Activated naive CD8-positive, alpha-beta T cell treated with anti-CD3 and anti-CD28 coated beads, Interleukin-2, amount 50 U/mL, for 16 hours (primary cell): ENCODE measurements around the gene TBC1D23.
"Not testable (repeated sequence)": the region's sequence is repeated elsewhere in the genome, so short reads cannot be mapped to it uniquely, and the experiment has no call there.

Experiments used
- DNase-seq: peaks from one replicate; pipeline ENCODE4 v3.0.0-alpha.2; 2020; ENCODE audit warnings: low read depth, low spot score

TBC1D23 gene

GRCh38 chr3:100256731-100257151, 4.1 kb upstream of the TBC1D23 start:
- DNase-seq, result no peak

GRCh38 chr3:100257586-100257985, 3.2 kb upstream of the TBC1D23 start:
- DNase-seq, result no peak

- DNase-seq, result no peak
Observed at GRCh38 chr3:100260081-100260684, 609 bp upstream of the TBC1D23 start.

DNA sequence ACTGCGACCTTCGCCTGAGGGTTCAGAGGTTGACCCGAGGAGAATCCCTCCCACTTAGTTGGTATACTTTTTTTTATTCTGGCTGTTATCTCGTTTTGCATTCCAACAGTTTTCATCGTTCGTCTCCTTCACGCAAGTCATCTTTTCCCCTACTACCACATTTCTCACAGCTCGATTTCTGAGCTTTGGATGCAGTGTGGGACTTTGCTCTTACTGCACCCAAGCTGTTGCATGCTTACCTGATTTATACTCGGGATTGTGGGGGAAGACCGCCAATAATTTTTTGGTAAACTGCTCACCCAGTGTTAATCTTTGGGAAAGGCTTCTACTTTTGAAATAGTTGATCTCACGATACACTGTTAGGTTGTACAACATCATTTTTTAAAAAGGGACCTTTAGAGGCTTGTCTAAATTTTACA, 702 bp downstream of the TBC1D23 start:
- no peak for DNase-seq

DNA sequence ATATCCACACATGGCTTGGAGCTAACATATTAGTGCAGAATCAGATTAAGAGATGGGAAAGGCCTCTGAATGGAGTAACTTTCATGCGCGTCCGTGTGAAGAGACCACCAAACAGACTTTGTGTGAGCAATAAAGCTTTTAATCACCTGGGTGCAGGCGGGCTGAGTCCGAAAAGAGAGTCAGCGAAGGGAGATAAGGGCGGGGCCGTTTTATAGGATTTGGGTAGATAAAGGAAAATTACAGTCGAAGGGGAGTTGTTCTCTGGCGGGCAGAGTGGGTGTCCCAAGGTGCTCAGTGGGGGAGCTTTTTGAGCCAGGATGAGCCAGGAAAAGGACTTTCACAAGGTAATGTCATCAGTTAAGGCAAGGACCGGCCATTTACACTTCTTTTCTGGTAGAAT, 2.1 kb downstream of the TBC1D23 start:
- not testable (repeated sequence) for DNase-seq

GRCh38 chr3:100263583-100263982, 2.8 kb downstream of the TBC1D23 start:
- no peak for DNase-seq

DNA sequence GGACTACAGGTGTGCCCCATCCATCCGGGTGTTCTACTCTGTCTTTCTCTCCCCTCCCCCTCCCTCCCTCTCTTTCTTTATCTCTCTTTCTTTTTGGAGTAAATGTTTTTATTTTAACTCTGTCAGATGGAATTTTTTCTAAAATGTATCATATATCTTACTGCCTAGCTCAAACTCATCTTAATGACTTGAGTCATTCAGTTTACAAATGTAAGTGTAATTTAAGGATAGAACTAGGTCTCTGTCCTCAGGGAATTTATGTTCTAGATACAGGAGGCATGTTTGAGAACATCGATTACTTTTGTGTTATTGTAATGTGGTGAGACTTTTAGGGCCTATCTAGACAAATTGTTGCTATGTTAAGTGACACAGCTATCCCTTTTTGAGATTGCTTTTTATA, 3.5 kb downstream of the TBC1D23 start:
- no peak for DNase-seq

GRCh38 chr3:100265016-100265415, 4.2 kb downstream of the TBC1D23 start:
- no peak for DNase-seq

- DNase-seq, result no peak
Observed at GRCh38 chr3:100266531-100266930, 5.7 kb downstream of the TBC1D23 start.

- no peak for DNase-seq
Observed at GRCh38 chr3:100268156-100268555, 7.4 kb downstream of the TBC1D23 start.

DNA sequence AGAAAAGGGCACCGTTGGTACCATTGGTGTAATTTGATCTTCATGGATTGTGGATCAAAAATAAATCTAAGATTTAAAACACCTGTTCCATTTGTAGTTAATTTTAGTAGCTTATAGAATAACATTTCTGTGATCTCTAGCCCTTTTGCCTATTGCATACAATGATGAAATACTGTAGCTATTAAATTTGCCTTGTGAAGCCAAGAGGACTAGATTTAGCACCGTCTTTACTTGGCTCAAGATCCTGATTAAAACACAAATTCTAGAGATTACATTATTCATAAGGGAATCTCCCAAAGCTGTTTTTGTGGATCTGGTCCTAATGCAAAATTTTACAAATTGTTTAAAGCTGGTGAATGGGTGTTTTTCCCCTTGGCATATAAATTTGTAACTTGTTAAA, 8.2 kb downstream of the TBC1D23 start:
- no peak for DNase-seq

GRCh38 chr3:100269410-100270214, 8.8 kb downstream of the TBC1D23 start:
- DNase-seq, result no peak

DNA sequence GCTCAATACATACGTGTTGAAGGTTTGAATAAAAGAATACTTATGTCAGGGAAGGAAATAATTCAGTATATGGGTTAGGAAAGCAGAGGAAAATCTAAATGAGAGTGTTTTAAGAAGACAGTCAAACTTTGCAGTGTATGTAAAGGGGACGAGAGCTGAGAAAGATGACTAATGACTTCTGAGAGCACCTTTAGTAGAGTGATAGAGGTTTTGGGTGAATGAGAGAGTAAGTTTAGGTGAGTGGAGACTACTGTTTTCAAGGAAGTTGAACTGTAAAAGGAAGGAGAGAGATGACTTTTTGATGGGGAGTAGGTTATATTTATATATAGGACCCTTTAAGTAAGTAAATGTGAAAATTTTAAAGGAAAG, 9.4 kb downstream of the TBC1D23 start:
- DNase-seq, result no peak

- DNase-seq, result no peak
Observed at GRCh38 chr3:100271522-100271921, 10.7 kb downstream of the TBC1D23 start.

DNA sequence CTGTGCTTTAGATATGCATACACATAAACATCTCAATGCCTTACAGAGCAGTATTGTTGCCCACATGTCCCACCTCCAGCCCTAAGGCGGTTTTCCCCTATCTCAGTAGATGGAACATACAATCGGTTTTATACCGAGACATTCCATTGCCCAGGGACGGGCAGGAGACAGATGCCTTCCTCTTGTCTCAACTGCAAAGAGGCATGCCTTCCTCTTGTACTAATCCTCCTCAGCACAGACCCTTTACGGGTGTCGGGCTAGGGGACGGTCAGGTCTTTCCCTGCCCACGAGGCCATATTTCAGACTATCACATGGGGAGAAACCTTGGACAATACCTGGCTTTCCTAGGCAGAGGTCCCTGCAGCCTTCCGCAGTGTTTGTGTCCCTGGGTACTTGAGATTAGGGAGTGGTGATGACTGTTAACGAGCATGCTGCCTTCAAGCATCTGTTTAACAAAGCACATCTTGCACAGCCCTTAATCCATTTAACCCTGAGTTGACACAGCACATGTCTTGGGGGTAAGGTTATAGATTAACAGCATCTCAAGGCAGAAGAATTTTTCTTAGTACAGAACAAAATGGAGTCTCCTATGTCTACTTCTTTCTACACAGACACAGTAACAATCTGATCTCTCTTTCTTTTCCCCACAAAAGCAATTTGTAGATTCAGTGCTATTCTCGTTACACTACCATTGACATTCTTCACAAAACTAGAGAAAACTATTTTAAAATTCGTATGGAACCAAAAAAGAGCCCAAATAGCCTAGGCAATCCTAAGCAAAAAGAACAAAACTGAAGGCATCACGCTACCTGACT, 12.2 kb downstream of the TBC1D23 start:
- DNase-seq, result not testable (repeated sequence)

DNA sequence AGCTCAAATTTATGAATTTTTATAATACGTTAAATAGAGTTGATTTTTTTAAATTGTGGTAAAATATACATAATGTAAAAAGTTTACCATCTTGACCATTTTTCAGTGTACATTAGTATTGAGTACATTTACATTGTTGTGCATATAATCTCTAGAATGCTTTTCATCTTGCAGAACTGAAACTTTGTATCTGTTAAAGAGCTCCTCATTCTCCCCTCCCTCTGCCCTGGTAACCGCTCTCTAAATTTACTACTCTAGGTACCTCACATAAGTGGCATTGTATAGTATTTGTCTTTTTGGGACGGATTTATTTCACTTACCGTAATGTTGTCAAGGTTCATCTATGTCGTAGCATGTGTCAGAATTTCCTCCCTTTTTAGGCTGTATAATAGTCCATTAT, 13.6 kb downstream of the TBC1D23 start:
- no peak for DNase-seq

DNA sequence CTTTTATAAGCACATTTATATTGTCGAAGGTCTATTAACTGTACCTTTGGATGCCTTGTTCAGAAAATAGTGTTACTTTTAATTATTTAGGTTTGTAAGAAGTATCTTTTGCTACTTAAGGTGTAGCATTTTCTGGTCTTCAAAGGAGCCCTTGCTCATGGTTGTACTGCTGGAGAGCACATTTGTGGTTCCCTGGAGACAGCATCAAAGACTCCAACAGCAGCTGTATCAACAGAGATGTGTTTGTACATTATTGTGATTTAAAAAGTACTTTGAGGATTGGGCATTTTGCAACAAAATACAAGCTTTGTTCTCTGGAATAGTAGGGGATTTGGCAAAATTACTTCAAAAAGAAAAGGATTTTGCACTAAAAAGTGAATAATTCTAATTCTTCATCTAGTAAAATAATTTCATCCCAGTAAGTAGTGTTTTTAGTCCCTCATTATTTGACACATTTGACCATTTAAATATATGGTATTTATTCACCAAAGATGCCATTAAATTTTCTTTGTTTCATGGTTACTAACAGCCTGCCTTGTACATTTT, 16.5 kb downstream of the TBC1D23 start:
- DNase-seq, result no peak

DNA sequence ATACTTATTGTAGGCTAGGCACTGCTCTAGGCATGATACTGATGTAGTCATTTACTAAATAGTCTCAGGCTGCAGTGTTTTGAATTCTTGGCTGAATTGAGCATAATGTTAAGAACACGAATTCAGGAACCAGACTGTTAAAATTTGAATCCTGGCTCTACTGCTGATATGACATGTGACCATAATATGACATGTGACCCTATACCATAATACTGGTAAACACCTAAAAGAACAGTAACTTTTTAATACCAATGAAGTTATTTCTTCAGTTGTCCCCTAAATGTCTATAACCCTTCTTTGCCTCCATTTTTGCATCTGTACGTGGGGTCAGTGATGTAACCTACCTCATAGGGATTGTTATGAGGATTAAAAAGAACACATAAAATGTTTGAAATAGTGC, 18.1 kb downstream of the TBC1D23 start:
- DNase-seq, result no peak

DNA sequence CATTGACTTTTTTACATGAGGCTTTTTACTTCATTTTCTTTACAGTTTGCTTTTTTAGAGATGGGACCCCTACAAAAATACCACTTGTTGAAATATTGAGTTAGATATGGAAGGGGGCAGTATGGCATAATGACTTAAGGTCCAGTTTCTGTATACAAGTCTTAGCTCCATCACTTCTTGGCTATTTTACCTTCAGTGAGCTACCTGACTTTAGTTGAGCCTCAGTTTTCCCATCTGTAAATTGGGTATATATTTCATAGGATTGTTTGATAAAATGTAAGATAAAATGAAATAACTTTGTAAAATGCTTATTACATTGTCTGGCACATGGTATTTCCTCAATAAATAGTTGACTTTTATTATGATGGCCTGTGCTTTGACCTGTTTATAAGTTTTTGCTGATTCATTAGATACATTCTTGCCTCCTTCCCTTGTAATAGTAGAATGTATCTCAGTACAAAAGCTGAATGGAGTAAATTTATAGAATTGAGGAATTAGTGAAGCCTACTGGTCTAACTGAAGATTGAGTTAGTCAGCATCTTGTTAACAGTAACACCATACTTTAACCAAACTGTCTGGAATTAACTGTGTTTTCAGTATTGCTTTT, 27.6 kb downstream of the TBC1D23 start:
- no peak for DNase-seq

DNA sequence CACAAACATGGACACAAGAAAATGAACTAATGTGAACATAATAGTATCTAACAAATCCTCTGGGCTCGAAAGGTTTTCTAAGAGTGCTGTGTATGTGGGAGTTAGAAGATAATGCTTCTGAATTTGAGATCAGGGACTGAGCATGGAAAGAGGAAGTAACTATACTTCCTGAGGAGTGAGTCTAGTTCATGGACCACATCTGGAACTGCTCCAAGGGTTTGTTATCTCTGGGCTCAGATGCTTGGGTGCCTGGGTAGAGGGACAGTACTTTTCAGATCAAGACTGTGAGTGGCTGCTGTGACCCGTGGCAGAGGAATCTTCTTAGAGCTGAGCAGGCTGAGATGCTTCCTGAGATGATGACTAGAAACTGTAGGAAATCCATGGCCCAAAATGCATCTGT, 28.5 kb downstream of the TBC1D23 start:
- DNase-seq, result no peak

DNA sequence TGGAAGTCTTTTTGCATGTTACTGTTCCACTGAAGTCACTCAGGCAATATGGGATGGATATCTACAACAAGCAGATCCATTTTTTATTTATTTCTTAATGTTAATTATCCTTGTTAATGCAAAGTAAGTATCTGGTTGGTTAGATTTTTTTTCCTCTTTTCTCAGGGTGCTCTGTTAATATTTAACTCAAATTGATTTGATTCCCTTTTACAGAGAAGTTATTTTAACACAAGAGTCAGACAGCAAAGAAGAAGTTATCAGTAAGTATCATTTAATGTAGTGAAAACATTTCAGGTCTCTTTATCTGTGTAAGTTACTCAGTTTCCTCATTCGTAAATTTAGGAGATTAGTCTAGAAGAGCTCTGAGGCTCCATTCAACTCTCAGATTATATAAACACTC, 34.3 kb downstream of the TBC1D23 start:
- DNase-seq, result no peak

DNA sequence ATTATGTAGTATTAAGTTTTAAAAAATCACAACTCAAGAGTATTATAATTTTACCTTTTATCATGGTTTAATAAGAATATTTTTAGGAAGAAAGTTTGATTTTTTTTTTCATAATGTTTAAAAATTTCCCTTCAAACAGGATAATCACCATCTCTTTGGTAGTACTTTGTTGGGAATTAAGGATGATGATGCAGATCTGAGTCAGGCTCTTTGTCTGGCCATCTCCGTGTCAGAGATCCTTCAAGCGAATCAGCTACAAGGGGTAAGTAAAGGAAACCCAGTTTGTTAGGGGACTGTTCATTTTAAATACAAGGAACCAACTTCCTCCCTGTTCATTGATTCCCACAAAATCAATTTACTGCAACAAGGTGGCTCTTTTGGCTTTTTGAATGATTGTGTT, 37.0 kb downstream of the TBC1D23 start:
- DNase-seq, result no peak
